ENCODE results near the gene SLCO4C1.

The SLCO4C1 gene

GRCh38 chr5:102309586-102309985 is 13.5 kb upstream of the SLCO4C1 start:
- TF ChIP-seq CTCF (IDR thresholded peaks at IDR 0.05; ENCODE audit: low read depth, low read length): no peak
- H3K4me3 ChIP-seq (ENCODE audit: low read depth, low read length): no peak overlapping the region

DNA sequence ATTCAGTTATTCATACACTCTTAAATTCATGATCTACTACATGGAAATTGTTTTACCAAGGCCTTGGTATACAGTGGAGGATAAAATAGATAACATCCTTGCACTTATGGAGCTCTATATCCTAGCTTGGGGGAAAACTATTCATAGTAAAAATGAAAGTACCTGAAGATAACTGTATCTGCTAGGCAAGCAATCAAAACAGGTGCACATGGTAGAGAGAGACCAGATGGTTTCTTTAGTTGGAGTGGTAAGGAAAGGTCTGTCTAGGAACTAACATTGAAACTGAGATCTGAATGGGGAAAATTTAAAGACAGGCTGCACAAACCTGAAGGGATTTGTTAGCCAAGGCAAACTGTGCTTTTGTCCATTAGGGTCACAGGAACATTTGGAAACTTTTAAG is 11.1 kb upstream of the SLCO4C1 start:
- TF ChIP-seq CTCF (IDR thresholded peaks at IDR 0.05; ENCODE audit: low read depth, low read length): no peak
- H3K4me3 ChIP-seq (ENCODE audit: low read depth, low read length): no peak overlapping the region

DNA sequence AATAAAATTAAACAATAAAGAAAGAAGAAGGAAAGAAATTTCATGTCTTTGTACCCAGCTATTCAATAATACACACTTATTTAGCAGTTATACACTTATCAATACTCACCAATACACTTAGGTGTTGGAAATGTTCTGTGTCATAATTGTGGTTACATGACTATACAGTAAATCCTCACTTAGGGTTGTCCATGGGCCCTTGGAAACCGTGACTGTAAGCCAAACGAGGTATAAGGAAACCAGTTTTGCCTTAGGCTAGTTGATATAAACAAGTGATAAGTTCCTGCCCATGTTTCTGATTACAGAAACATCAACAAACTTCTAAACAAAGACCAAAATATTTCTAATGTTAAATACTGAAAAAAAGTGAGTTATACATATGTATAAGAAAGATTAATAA is 10.0 kb upstream of the SLCO4C1 start:
- TF ChIP-seq CTCF (IDR thresholded peaks at IDR 0.05; ENCODE audit: low read depth, low read length): no peak
- H3K4me3 ChIP-seq (ENCODE audit: low read depth, low read length): no peak overlapping the region

DNA sequence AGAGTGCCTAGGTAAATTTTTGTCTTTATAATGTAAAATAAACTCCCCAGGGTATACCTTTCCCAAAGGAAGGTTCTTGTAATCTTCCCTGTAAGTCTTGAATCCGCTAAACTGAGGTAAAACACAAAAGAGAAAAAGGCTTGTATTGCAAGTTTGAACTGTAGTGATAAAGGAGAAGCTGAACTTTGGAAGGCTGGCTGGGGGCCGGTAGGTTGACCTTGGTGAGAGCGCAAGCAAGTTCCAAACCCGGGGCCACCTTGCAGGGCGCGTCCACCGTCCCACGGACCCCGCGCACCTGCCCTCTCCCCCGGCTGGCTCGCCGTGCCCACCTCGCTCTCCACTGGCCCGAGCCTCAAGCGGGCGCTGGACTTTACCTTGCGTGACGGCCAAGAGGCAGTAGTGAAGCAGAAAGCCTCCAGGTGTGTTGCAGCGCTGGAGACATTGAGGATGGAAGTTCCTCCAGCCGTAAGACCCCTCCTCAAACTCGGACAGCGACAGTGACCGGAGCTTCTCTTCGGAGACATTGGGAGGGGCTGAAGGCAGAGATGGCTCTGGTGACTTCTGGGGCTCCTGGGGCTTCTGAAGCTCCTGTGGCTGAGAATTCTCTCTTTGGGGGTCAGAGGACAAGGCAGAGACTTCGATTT is 428 bp downstream of the SLCO4C1 start:
- no peak overlapping the region for H3K4me3 ChIP-seq (ENCODE audit: low read depth, low read length)

DNA sequence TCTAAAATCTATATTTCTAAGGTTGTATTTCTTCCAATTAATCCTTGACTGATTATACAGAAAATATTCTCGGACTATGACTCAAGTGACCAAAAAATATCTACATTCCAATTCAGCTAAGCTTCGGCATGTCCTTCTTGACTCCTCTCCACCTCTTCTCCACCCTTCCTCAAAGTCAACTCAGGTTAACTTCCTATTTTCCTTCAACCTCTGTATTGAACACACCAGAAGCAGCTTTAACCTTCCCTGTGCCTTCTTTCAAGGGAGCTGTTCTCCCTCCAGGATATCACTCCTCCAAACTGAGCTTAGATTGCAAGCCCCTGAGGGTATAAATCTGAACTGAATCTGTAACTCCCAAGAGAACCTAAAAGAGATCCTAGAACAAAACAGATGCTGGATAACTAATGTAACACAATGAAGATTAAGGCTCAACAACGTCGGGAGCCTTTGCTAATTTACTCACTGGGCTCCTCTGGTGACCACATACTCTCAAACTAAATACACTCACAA is 1.1 kb downstream of the SLCO4C1 start:
- TF ChIP-seq CTCF (IDR thresholded peaks at IDR 0.05; ENCODE audit: low read depth, low read length): no peak
- no peak overlapping the region for H3K4me3 ChIP-seq (ENCODE audit: low read depth, low read length)

More for the DNA sequence above, 428 bp downstream of the SLCO4C1 start:
- no peak for TF ChIP-seq CTCF (IDR thresholded peaks at IDR 0.05; ENCODE audit: low read depth, low read length)

GRCh38 chr5:102290004-102290403 is 6.1 kb downstream of the SLCO4C1 start:
- no peak overlapping the region for H3K4me3 ChIP-seq (ENCODE audit: low read depth, low read length)
- no peak for TF ChIP-seq CTCF (IDR thresholded peaks at IDR 0.05; ENCODE audit: low read depth, low read length)

DNA sequence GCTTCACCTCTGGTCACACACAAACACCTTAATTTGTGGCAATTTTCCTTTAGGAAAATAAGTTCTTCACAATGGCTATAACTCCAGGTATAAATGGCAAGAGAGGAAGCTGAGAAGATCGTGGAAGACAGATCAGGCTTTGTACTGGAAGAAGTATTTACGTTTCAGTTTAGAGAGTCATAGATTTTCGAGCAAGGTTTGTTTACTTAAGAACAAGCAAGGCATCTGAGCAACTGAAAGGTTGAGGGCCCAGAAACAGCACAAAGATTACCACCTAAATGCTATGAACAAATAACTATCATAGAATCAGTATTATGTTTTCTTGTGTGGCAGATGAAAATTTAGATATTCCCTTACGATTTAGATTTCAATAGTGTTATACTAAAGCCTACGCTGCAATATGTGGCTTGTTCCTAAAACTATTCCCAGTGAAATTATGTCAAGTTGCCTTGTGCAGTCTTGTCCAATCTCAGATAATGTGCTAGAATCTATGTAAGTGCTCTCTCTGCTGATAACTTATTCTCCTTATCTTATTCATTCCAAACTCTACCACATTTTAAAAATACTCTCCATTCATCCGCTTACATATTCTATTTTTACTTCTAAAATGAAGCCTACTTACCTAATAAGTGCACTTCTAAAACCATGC is 6.7 kb downstream of the SLCO4C1 start:
- TF ChIP-seq CTCF (IDR thresholded peaks at IDR 0.05; ENCODE audit: low read depth, low read length): no peak
- H3K4me3 ChIP-seq (ENCODE audit: low read depth, low read length): no peak overlapping the region
